HEK293 (cell line): ENCODE measurements around the gene SRF.

Source experiments
- CTCF ChIA-PET: fragments of 350-600 bp; formaldehyde crosslinking; extraction: SDS; loops from one replicate; lab custom pipeline; 2021; ENCODE audit warnings: antibody characterized with exemption; lab: Yijun Ruan, JAX
- POLR2A ChIA-PET: fragments of 300-600 bp; formaldehyde crosslinking; extraction: SDS; loops from one replicate; lab custom pipeline; 2020; ENCODE audit warnings: antibody characterized with exemption, inconsistent platforms; lab: Yijun Ruan, JAX
- H3K27ac ChIP-seq: fragments of 200-500 bp; sonication (Bioruptor generic); 2 replicates; pipeline ENCODE4 v1.5.1; 2014; ENCODE audit warnings: low read depth, low read length, control low read depth, inconsistent platforms; ENCODE audit errors: extremely low read depth
- H3K36me3 ChIP-seq, 2 experiments: fragments of 200-500 bp in 1 of 2; sonication (Bioruptor generic) in 1 of 2; 1 replicate in 1 of 2; 2 replicates in 1 of 2; pipeline ENCODE4 v1.5.1; 2014 to 2017; ENCODE audit warnings: inconsistent platforms in 2 of 2, low read length in 2 of 2; ENCODE audit not compliant: control insufficient read depth in 2 of 2, insufficient read depth in 1 of 2
- H3K4me1 ChIP-seq: fragments of 200-500 bp; sonication (Bioruptor generic); 2 replicates; pipeline ENCODE4 v1.5.1; 2014; ENCODE audit warnings: mild to moderate bottlenecking, low read length, inconsistent platforms; ENCODE audit not compliant: control insufficient read depth, insufficient read depth
- H3K4me3 ChIP-seq: 2 replicates; pipeline ENCODE4 v1.5.1; 2011; ENCODE audit warnings: low read depth, mild to moderate bottlenecking, control low read depth, low read length, moderate library complexity
- H3K9me3 ChIP-seq: fragments of 200-500 bp; sonication (Bioruptor generic); 2 replicates; pipeline ENCODE4 v1.5.1; 2014; ENCODE audit warnings: low read depth, low read length, inconsistent platforms; ENCODE audit not compliant: control insufficient read depth, insufficient read depth
- KLF1 ChIP-seq: fragments of 450-650 bp; formaldehyde crosslinking; IDR thresholded peaks from 2 replicates; pipeline ENCODE4 v1.5.1; 2016; ENCODE audit warnings: missing biosample characterization, missing genetic modification characterization
- KLF16 ChIP-seq: fragments of 450-650 bp; formaldehyde crosslinking; IDR thresholded peaks from 2 replicates; pipeline ENCODE4 v1.5.1; 2017; ENCODE audit warnings: missing biosample characterization, missing genetic modification characterization
- KLF17 ChIP-seq: fragments of 450-650 bp; formaldehyde crosslinking; IDR thresholded peaks from 2 replicates; pipeline ENCODE4 v1.5.1; 2016; ENCODE audit warnings: missing biosample characterization, missing genetic modification characterization
- KLF7 ChIP-seq: fragments of 450-650 bp; formaldehyde crosslinking; IDR thresholded peaks from 2 replicates; pipeline ENCODE4 v1.5.1; 2016; ENCODE audit warnings: missing biosample characterization, missing genetic modification characterization, borderline replicate concordance
- KLF9 ChIP-seq: fragments of 450-650 bp; formaldehyde crosslinking; IDR thresholded peaks from 2 replicates; pipeline ENCODE4 v1.5.1; 2016; ENCODE audit warnings: missing biosample characterization, missing genetic modification characterization, low read depth
- OVOL3 ChIP-seq: fragments of 450-650 bp; formaldehyde crosslinking; IDR thresholded peaks from 2 replicates; pipeline ENCODE4 v1.5.1; 2016; ENCODE audit warnings: missing biosample characterization, missing genetic modification characterization
- PRDM4 ChIP-seq: fragments of 450-650 bp; formaldehyde crosslinking; IDR thresholded peaks from 2 replicates; pipeline ENCODE4 v1.5.1; 2017; ENCODE audit warnings: missing biosample characterization, missing genetic modification characterization
- ZBTB7A ChIP-seq: fragments of 450-650 bp; formaldehyde crosslinking; IDR thresholded peaks from 2 replicates; pipeline ENCODE4 v1.5.1; 2016; ENCODE audit warnings: low read depth, missing biosample characterization, missing genetic modification characterization
- ZBTB8A ChIP-seq: fragments of 450-650 bp; formaldehyde crosslinking; IDR thresholded peaks from 2 replicates; pipeline ENCODE4 v1.5.1; 2016; ENCODE audit warnings: missing biosample characterization, missing genetic modification characterization
- ZEB2 ChIP-seq: fragments of 450-650 bp; formaldehyde crosslinking; IDR thresholded peaks from 2 replicates; pipeline ENCODE4 v1.5.1; 2016; ENCODE audit warnings: missing biosample characterization, missing genetic modification characterization
- ZIC2 ChIP-seq: fragments of 450-650 bp; formaldehyde crosslinking; IDR thresholded peaks from 2 replicates; pipeline ENCODE4 v1.5.1; 2016; ENCODE audit warnings: missing biosample characterization, missing genetic modification characterization
- ZNF10 ChIP-seq: fragments of 450-650 bp; formaldehyde crosslinking; IDR thresholded peaks from 2 replicates; pipeline ENCODE4 v1.5.1; 2017; ENCODE audit warnings: missing biosample characterization, missing genetic modification characterization
- ZNF132 ChIP-seq: fragments of 450-650 bp; formaldehyde crosslinking; IDR thresholded peaks from 2 replicates; pipeline ENCODE4 v1.5.1; 2017; ENCODE audit warnings: missing biosample characterization, missing genetic modification characterization, borderline replicate concordance
- ZNF211 ChIP-seq: fragments of 450-650 bp; formaldehyde crosslinking; IDR thresholded peaks from 2 replicates; pipeline ENCODE4 v1.5.1; 2016; ENCODE audit warnings: low read depth, missing biosample characterization, missing genetic modification characterization
- ZNF24 ChIP-seq: fragments of 450-650 bp; formaldehyde crosslinking; IDR thresholded peaks from 2 replicates; pipeline ENCODE4 v1.5.1; 2016; ENCODE audit warnings: missing biosample characterization, missing genetic modification characterization
- ZNF248 ChIP-seq: fragments of 450-650 bp; formaldehyde crosslinking; IDR thresholded peaks from 2 replicates; pipeline ENCODE4 v1.5.1; 2017; ENCODE audit warnings: missing biosample characterization, missing genetic modification characterization
- ZNF426 ChIP-seq: fragments of 450-650 bp; formaldehyde crosslinking; IDR thresholded peaks from 2 replicates; pipeline ENCODE4 v1.5.1; 2017; ENCODE audit warnings: missing biosample characterization, missing genetic modification characterization, mild to moderate bottlenecking, inconsistent platforms, moderate library complexity
- ZNF488 ChIP-seq: fragments of 450-650 bp; formaldehyde crosslinking; IDR thresholded peaks from 2 replicates; pipeline ENCODE4 v1.5.1; 2016; ENCODE audit warnings: missing biosample characterization, missing genetic modification characterization
- ZNF600 ChIP-seq: fragments of 450-650 bp; formaldehyde crosslinking; IDR thresholded peaks from 2 replicates; pipeline ENCODE4 v1.5.1; 2016; ENCODE audit warnings: missing biosample characterization, missing genetic modification characterization
- ZNF660 ChIP-seq: fragments of 450-650 bp; IDR thresholded peaks from 2 replicates; pipeline ENCODE4 v1.5.1; 2018; ENCODE audit warnings: missing biosample characterization, mild to moderate bottlenecking, missing genetic modification characterization
- ZXDB ChIP-seq: fragments of 450-650 bp; formaldehyde crosslinking; IDR thresholded peaks from 2 replicates; pipeline ENCODE4 v1.5.1; 2016; ENCODE audit warnings: missing biosample characterization, missing genetic modification characterization
- TF ChIP-seq, protein P1 (sequence below): fragments of 450-650 bp; formaldehyde crosslinking; IDR thresholded peaks from 2 replicates; pipeline ENCODE4 v1.5.1; 2016; ENCODE audit warnings: missing biosample characterization, missing genetic modification characterization
- TF ChIP-seq, protein P2 (sequence below): fragments of 450-650 bp; formaldehyde crosslinking; IDR thresholded peaks from 2 replicates; pipeline ENCODE4 v1.5.1; 2017; ENCODE audit warnings: missing biosample characterization, mild to moderate bottlenecking, missing genetic modification characterization, moderate library complexity
- TF ChIP-seq, protein P3 (sequence below): fragments of 450-650 bp; formaldehyde crosslinking; IDR thresholded peaks from 2 replicates; pipeline ENCODE4 v1.5.1; 2016; ENCODE audit warnings: missing biosample characterization, missing genetic modification characterization

The SRF gene

DNA sequence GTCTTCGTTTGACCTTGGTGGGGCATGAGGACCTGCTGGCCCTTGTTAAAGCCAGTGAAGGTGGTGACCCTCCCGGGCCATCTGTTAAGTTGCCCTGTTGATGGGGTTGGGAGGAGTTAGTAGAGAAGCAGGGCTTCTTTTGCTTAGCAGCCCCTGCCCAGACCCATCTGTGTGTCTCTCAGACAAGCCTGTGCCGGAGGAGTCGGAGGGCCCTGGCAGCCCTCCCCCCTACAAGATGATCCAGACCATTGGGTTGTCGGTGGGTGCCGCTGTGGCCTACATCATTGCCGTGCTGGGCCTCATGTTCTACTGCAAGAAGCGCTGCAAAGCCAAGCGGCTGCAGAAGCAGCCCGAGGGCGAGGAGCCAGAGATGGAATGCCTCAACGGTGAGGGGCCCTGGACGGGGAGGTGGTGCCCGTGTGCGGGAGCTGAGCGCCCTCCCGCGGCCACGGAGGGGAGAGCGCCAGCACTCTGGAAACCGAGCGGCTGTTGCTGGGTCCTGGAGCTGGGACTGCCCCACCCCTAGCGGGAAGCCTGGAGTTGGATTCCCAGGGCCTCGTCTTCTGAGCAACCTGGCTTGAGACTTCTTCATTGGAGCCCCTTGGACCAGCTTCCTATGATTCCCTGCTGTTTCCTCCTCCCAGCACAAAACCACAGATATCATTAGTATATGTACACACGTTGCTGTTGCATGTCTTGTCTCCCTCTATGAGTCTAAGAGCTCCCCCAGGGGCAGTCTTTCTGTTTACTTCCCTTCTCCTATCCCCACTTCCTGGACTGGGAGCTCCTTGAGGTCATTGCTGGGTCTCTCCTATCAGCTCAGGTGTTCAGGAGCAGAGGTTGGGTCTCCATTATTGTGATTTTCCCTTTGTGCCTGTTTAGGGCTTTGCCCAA is 27.6 kb upstream of the SRF start:
- ChIA-PET CTCF (interaction anchor here (0.5 to 4.0 kb wide), 81 partner anchors 9 to 480 kb away, joined by 3 to 83 read pairs (median 4); partner anchors contain the start of genes CUL7, KLC4, KLHDC3 and LRRC73), POLR2A (interaction anchor here (0.6 to 2.9 kb wide), 17 partner anchors 15 to 253 kb away, joined by 3 to 18 read pairs (median 4); partner anchors contain the start of genes CNPY3, CUL7, KLC4 and KLHDC3)
- Histone ChIP-seq H3K4me3 (no peak overlapping the region), H3K9me3 (no peaks in the 10 kb centered on the region), H3K4me1 (no peaks in the 10 kb centered on the region), H3K27ac (no peak overlapping the region), H3K36me3 (peaks cover 0 to 50% of the 10 kb centered on the region in 2 experiments; a peak in 2 of 3 replicates)
- TF ChIP-seq KLF7 (tag by site-specific recombination): peak; percentile 47; the same call in 1 of the 2 replicates
- peak; percentile 33; the same call in 1 of the 2 replicates for TF ChIP-seq ZIC2 (tag by site-specific recombination)
- TF ChIP-seq ZNF426: no peak
- TF ChIP-seq ZNF248 (tag by site-specific recombination): no peak
- TF ChIP-seq PRDM4 (tag by site-specific recombination): no peak
- 0 out of 2 replicates have a peak, but pooled peaks have one; percentile 49 for TF ChIP-seq ZBTB8A (tag by site-specific recombination)
- peak; percentile 35 for TF ChIP-seq KLF9 (tag by site-specific recombination)
- no peak for TF ChIP-seq ZXDB
- TF ChIP-seq ZNF10 (tag by site-specific recombination): peak; percentile 52
- TF ChIP-seq, protein P1, sequence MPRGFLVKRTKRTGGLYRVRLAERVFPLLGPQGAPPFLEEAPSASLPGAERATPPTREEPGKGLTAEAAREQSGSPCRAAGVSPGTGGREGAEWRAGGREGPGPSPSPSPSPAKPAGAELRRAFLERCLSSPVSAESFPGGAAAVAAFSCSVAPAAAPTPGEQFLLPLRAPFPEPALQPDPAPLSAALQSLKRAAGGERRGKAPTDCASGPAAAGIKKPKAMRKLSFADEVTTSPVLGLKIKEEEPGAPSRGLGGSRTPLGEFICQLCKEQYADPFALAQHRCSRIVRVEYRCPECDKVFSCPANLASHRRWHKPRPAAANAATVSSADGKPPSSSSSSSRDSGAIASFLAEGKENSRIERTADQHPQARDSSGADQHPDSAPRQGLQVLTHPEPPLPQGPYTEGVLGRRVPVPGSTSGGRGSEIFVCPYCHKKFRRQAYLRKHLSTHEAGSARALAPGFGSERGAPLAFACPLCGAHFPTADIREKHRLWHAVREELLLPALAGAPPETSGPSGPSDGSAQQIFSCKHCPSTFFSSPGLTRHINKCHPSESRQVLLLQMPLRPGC (tag by site-specific recombination): 0 out of 2 replicates have a peak, but pooled peaks have one; percentile 47
- peak; percentile 94 for TF ChIP-seq ZNF600
- no peak for TF ChIP-seq ZNF132
- peak; percentile 57; the same call in 1 of the 2 replicates for TF ChIP-seq ZNF24 (tag by site-specific recombination)
- TF ChIP-seq, protein P2, sequence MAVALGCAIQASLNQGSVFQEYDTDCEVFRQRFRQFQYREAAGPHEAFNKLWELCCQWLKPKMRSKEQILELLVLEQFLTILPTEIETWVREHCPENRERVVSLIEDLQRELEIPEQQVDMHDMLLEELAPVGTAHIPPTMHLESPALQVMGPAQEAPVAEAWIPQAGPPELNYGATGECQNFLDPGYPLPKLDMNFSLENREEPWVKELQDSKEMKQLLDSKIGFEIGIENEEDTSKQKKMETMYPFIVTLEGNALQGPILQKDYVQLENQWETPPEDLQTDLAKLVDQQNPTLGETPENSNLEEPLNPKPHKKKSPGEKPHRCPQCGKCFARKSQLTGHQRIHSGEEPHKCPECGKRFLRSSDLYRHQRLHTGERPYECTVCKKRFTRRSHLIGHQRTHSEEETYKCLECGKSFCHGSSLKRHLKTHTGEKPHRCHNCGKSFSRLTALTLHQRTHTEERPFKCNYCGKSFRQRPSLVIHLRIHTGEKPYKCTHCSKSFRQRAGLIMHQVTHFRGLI (tag by site-specific recombination): no peak
- peak; percentile 77 for TF ChIP-seq ZEB2 (tag by site-specific recombination)
- TF ChIP-seq ZBTB7A: no peak
- peak; percentile 71; the same call in 1 of the 2 replicates for TF ChIP-seq KLF17
- peak; percentile 42; the same call in 1 of the 2 replicates for TF ChIP-seq KLF1
- TF ChIP-seq OVOL3 (tag by site-specific recombination): no peak
- TF ChIP-seq ZNF488 (tag by site-specific recombination): no peak
- TF ChIP-seq, protein P3, sequence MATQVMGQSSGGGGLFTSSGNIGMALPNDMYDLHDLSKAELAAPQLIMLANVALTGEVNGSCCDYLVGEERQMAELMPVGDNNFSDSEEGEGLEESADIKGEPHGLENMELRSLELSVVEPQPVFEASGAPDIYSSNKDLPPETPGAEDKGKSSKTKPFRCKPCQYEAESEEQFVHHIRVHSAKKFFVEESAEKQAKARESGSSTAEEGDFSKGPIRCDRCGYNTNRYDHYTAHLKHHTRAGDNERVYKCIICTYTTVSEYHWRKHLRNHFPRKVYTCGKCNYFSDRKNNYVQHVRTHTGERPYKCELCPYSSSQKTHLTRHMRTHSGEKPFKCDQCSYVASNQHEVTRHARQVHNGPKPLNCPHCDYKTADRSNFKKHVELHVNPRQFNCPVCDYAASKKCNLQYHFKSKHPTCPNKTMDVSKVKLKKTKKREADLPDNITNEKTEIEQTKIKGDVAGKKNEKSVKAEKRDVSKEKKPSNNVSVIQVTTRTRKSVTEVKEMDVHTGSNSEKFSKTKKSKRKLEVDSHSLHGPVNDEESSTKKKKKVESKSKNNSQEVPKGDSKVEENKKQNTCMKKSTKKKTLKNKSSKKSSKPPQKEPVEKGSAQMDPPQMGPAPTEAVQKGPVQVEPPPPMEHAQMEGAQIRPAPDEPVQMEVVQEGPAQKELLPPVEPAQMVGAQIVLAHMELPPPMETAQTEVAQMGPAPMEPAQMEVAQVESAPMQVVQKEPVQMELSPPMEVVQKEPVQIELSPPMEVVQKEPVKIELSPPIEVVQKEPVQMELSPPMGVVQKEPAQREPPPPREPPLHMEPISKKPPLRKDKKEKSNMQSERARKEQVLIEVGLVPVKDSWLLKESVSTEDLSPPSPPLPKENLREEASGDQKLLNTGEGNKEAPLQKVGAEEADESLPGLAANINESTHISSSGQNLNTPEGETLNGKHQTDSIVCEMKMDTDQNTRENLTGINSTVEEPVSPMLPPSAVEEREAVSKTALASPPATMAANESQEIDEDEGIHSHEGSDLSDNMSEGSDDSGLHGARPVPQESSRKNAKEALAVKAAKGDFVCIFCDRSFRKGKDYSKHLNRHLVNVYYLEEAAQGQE (tag by site-specific recombination): no peak
- peak; percentile 94 for TF ChIP-seq ZNF660 (tag by site-specific recombination)
- peak; percentile 62 for TF ChIP-seq KLF16
- no peak for TF ChIP-seq ZNF211 (tag by site-specific recombination)
